GM19438 (cell line): ENCODE data around the gene DCTPP1.
"Not testable (repeated sequence)": the region's sequence is repeated elsewhere in the genome, so short reads cannot be mapped to it uniquely, and the experiment has no call there.

Experiments
- ATAC-seq: cut with Tn5 transposase; IDR thresholded peaks from one replicate; pipeline ENCODE4 v1.9.1; 2021; ENCODE audit warnings: low read depth; ENCODE audit not compliant: unreplicated experiment

The DCTPP1 gene

GRCh38 chr16:30429678-30430427 lies at the start of gene DCTPP1:
TSS of gene DCTPP1 (minus strand) at chr16:30430030. CDS start at chr16:30429980, 50 bp downstream.
- peak; percentile 97 for ATAC-seq

GRCh38 chr16:30478766-30479478 lies 49.1 kb upstream of the DCTPP1 start:
- no peak for ATAC-seq

GRCh38 chr16:30477773-30478172 lies 47.9 kb upstream of the DCTPP1 start:
- ATAC-seq: not testable (repeated sequence)

- ATAC-seq: no peak
Measured at GRCh38 chr16:30476991-30477390, 47.2 kb upstream of the DCTPP1 start.

- no peak for ATAC-seq
Measured at GRCh38 chr16:30474684-30475083, 44.9 kb upstream of the DCTPP1 start.

GRCh38 chr16:30474074-30474452 lies 44.2 kb upstream of the DCTPP1 start:
- no peak for ATAC-seq

- ATAC-seq: no peak
Measured at GRCh38 chr16:30473231-30474073, 43.6 kb upstream of the DCTPP1 start.

GRCh38 chr16:30472328-30472942 lies 42.6 kb upstream of the DCTPP1 start, which contains the start of gene ITGAL:
TSS of gene ITGAL (plus strand) at chr16:30472742. CDS start at chr16:30472838, 96 bp downstream.
- ATAC-seq: no peak

GRCh38 chr16:30470632-30470995 lies 40.8 kb upstream of the DCTPP1 start:
- ATAC-seq: no peak

GRCh38 chr16:30470170-30470512 lies 40.3 kb upstream of the DCTPP1 start:
- ATAC-seq: no peak

- no peak for ATAC-seq
Measured at GRCh38 chr16:30464078-30464477, 34.2 kb upstream of the DCTPP1 start.

GRCh38 chr16:30461426-30461825 lies 31.6 kb upstream of the DCTPP1 start:
- not testable (repeated sequence) for ATAC-seq

GRCh38 chr16:30459456-30459855 lies 29.6 kb upstream of the DCTPP1 start:
- peak; percentile 24 for ATAC-seq

GRCh38 chr16:30458561-30459394 lies 28.9 kb upstream of the DCTPP1 start:
- peak; percentile 70 for ATAC-seq

- ATAC-seq: no peak
Measured at GRCh38 chr16:30457743-30458560, 28.1 kb upstream of the DCTPP1 start.

GRCh38 chr16:30457256-30457655 lies 27.4 kb upstream of the DCTPP1 start:
- ATAC-seq: no peak

- no peak for ATAC-seq
Measured at GRCh38 chr16:30456302-30456701, 26.5 kb upstream of the DCTPP1 start.

GRCh38 chr16:30452709-30453580 lies 23.1 kb upstream of the DCTPP1 start:
- not testable (repeated sequence) for ATAC-seq
